CD4-positive, alpha-beta T cell treated with Interleukin-1 beta for 1 hour (primary cell): ENCODE data around the gene CAMK2N2.
"Not testable (repeated sequence)": the region's sequence is repeated elsewhere in the genome, so short reads cannot be mapped to it uniquely, and the experiment has no call there.

Experiments
- DNase-seq, 2 donors: peaks; one replicate each; pipeline ENCODE4 v3.0.0-alpha.2; 2020 to 2022

The CAMK2N2 gene

GRCh38 chr3:184272269-184272668 lies 10.9 kb upstream of the CAMK2N2 start:
- no peak for DNase-seq

- DNase-seq = not testable (repeated sequence)
Measured at GRCh38 chr3:184267249-184267648, 5.9 kb upstream of the CAMK2N2 start.

GRCh38 chr3:184262764-184263179 lies 1.4 kb upstream of the CAMK2N2 start:
- no peak for DNase-seq

GRCh38 chr3:184261854-184262763 lies 756 bp upstream of the CAMK2N2 start:
- DNase-seq = peak; percentile 20 to 33

- no peak for DNase-seq
Measured at GRCh38 chr3:184260724-184261269, 556 bp downstream of the CAMK2N2 start.

- DNase-seq = peak; percentile 20 to 46
Measured at GRCh38 chr3:184259878-184260723, 1.3 kb downstream of the CAMK2N2 start.

- DNase-seq = no peak
Measured at GRCh38 chr3:184259396-184259877, 1.9 kb downstream of the CAMK2N2 start.

- DNase-seq = no peak
Measured at GRCh38 chr3:184258926-184259325, 2.4 kb downstream of the CAMK2N2 start.

GRCh38 chr3:184257083-184257915 lies 4.1 kb downstream of the CAMK2N2 start:
- no peak for DNase-seq

- DNase-seq = no peak
Measured at GRCh38 chr3:184255291-184256039, 5.9 kb downstream of the CAMK2N2 start.

GRCh38 chr3:184250167-184250828 lies 11.1 kb downstream of the CAMK2N2 start:
- DNase-seq = peak; percentile 86 to 91

GRCh38 chr3:184249412-184250166 lies 11.8 kb downstream of the CAMK2N2 start, which contains the start of gene EEF1AKMT4:
Gene EEF1AKMT4, plus strand, starts transcription at chr3:184249672. Its CDS starts 23 bp downstream, at chr3:184249695.
- DNase-seq = peak; percentile 98

GRCh38 chr3:184248454-184249411 lies 12.6 kb downstream of the CAMK2N2 start, which contains the start of gene ALG3:
Gene ALG3, minus strand, starts transcription at chr3:184248962. Its CDS starts 22 bp downstream, at chr3:184248940.
- peak; percentile 84 to 89 for DNase-seq

- no peak for DNase-seq
Measured at GRCh38 chr3:184242297-184242685, 19.1 kb downstream of the CAMK2N2 start.

GRCh38 chr3:184241447-184242296 lies 19.7 kb downstream of the CAMK2N2 start:
- no peak for DNase-seq

GRCh38 chr3:184241141-184241446 lies 20.3 kb downstream of the CAMK2N2 start:
- DNase-seq = no peak

GRCh38 chr3:184240384-184241140 lies 20.8 kb downstream of the CAMK2N2 start:
- DNase-seq = no peak
